GM19023 (cell line): ENCODE data around the gene GPX4.
A peak's percentile ranks its signal among the peaks of the same experiment; 100 is the strongest.

Experiments used
- ATAC-seq: cut with Tn5 transposase; IDR thresholded peaks from one replicate; pipeline ENCODE4 v1.9.1; 2021; ENCODE audit warnings: mild to moderate bottlenecking, moderate library complexity; ENCODE audit not compliant: unreplicated experiment

GPX4 gene

GRCh38 chr19:1103708-1104310, at the start of gene GPX4:
Gene GPX4, plus strand, starts transcription at chr19:1103994. Its CDS starts 50 bp downstream, at chr19:1104044.
- peak; percentile 65 for ATAC-seq

- no peak for ATAC-seq
Observed at GRCh38 chr19:1054102-1055027, 49.4 kb upstream of the GPX4 start.

- no peak for ATAC-seq
Observed at GRCh38 chr19:1055028-1055425, 48.8 kb upstream of the GPX4 start.

GRCh38 chr19:1055886-1056620, 47.7 kb upstream of the GPX4 start:
- ATAC-seq = no peak

GRCh38 chr19:1057176-1057855, 46.5 kb upstream of the GPX4 start:
- no peak for ATAC-seq

- no peak for ATAC-seq
Observed at GRCh38 chr19:1058112-1058511, 45.7 kb upstream of the GPX4 start.

DNA sequence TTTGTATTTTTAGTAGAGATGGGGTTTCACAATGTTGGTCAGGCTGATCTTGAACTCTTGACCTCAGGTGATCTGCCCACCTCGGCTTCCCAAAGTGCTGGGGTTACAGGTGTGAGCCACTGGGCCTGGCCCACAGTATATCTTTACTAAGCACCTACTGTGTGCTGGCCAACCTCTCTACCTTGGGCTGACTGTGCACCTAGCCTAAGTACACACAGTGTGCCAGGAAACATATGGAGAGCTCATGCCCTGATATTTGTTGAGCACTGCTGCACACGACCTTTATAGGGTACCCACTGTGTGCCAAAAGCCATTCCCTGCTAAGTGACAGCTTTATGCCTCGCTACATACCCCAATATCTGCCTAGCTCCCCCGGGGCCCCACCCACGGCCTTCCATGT, 43.1 kb upstream of the GPX4 start:
- no peak for ATAC-seq

- ATAC-seq = no peak
Observed at GRCh38 chr19:1061987-1062386, 41.8 kb upstream of the GPX4 start.

DNA sequence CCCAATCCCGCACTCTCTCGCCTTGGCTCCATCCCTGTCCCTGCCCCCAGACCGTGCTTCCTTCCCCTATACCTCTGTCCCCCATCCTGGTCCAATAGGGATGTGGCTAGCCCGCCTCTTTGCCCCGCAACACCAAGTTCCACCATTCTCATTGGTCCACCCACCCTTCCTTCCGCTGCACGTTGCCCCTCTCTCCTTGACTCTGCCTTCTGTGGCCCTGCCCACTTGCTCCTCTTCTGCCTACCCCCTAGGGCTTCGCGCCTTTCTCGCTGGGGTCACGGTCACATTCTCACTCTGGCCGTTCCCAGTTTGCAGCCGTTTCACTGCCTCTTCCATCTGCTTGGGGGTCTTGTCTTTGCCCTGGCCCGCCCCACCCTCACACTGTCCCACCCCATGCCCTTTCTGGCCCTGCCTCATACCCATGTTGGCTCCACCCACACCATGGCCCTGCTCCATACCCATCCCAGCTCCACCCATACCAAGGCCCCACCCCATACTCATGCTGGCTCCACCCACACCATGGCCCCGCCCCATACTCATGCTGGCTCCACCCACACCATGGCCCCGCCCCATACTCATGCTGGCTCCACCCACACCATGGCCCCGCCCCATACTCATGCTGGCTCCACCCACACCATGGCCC, 41.3 kb upstream of the GPX4 start:
- ATAC-seq = no peak

GRCh38 chr19:1063030-1063908, 40.5 kb upstream of the GPX4 start:
- no peak for ATAC-seq

- ATAC-seq = no peak
Observed at GRCh38 chr19:1063909-1064660, 39.7 kb upstream of the GPX4 start.

DNA sequence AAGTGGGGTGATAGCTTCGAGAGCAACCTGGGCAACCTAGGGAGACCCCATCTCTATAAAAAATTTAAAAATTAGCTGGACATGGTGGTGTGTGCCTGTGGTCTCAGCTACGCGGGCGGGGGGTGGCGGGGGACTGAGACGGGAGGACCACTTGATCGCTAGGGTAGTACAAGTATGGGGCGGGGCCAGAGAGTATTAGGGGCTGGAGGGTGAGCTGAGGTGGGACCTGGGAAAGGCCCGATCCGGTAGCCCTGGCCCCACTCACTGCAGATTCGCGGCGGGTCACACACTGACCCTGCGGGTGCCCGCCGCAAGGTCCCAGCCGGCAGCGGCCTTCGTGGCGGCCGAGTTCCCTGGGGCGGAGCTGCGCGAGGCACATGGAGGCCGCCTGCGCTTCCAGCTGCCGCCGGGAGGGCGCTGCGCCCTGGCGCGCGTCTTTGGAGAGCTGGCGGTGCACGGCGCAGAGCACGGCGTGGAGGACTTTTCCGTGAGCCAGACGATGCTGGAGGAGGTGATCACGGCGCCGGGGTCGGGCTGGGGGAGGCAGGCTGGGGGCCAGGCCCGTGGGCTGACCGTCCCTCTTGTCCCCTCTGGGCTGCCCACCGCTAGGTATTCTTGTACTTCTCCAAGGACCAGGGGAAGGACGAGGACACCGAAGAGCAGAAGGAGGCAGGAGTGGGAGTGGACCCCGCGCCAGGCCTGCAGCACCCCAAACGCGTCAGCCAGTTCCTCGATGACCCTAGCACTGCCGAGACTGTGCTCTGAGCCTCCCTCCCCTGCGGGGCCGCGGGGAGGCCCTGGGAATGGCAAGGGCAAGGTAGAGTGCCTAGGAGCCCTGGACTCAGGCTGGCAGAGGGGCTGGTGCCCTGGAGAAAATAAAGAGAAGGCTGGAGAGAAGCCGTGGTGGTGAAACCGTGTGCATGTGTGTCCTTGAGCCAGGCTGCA, 38.9 kb upstream of the GPX4 start:
- no peak for ATAC-seq

GRCh38 chr19:1065606-1066109, 38.1 kb upstream of the GPX4 start:
- no peak for ATAC-seq

GRCh38 chr19:1066251-1066747, 37.5 kb upstream of the GPX4 start:
- ATAC-seq = no peak

DNA sequence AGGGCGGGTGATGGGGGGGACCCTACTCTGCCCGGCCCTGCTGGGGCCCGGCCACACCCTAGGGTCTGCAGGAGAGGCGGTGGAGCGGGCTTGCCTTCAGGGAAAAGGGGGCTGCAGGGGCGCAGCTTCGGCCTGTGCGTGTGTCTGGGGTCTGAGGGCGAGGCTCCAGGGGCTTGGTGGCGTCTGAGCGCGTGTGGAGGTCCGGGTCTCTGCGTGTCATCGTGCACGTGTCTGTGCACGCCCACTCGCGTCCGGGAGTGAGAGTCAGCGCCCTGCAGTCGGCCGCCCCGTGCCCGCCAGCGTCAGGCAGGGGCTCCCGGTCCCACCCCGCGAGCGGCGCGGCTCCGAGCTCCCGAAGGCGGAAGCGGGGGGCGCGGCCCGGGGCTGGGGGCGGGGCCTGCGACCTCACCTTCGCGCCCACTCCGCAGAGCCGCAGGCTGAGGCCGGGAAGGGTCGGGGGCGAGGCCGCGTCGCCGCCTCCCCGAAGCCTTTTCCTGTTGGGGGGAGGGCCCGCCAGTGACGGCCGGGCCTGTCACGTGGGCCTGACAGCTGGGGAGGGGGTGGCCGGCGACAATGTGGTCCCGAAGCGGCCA, 37.0 kb upstream of the GPX4 start, which contains the start of gene ARHGAP45:
TSS of gene ARHGAP45 (plus strand) at position 420 of the 593 bp plus-strand sequence. CDS start 239 bp downstream, outside the sequence.
- ATAC-seq = no peak

- ATAC-seq = no peak
Observed at GRCh38 chr19:1067341-1067957, 36.3 kb upstream of the GPX4 start.
